Stimulated activated effector memory CD8-positive, alpha-beta T cell treated with anti-CD3 and anti-CD28 coated beads, Interleukin-12 subunit alpha, Interleukin-12 subunit beta, amount 100 ng/mL, for 72 hours (primary cell): ENCODE results near the gene HSD11B2.
"Not testable (repeated sequence)": the region's sequence is repeated elsewhere in the genome, so short reads cannot be mapped to it uniquely, and the experiment has no call there.

Source experiments
- ATAC-seq: fragments of 150-1000 bp; cut with Tn5 transposase; 2 replicates; pipeline ENCODE4 v1.10.0; 2021
- DNase-seq, 2 donors: peaks; one replicate each; pipeline ENCODE4 v3.0.0; 2021 to 2022; ENCODE audit warnings: low spot score in 2 of 2
- H3K27ac Mint-ChIP-seq: one replicate; pipeline ENCODE4 v1.8.0; 2022; ENCODE audit warnings: mild to moderate bottlenecking, mixed read lengths
- H3K36me3 Mint-ChIP-seq: one replicate; pipeline ENCODE4 v1.8.0; 2022; ENCODE audit warnings: mild to moderate bottlenecking, mixed read lengths
- H3K4me1 Mint-ChIP-seq: one replicate; pipeline ENCODE4 v1.8.0; 2022; ENCODE audit warnings: mixed read lengths
- H3K4me3 Mint-ChIP-seq: one replicate; pipeline ENCODE4 v1.8.0; 2022; ENCODE audit warnings: mild to moderate bottlenecking, mixed read lengths
- H3K9me3 Mint-ChIP-seq: one replicate; pipeline ENCODE4 v1.8.0; 2022; ENCODE audit warnings: mixed read lengths

The HSD11B2 gene

DNA sequence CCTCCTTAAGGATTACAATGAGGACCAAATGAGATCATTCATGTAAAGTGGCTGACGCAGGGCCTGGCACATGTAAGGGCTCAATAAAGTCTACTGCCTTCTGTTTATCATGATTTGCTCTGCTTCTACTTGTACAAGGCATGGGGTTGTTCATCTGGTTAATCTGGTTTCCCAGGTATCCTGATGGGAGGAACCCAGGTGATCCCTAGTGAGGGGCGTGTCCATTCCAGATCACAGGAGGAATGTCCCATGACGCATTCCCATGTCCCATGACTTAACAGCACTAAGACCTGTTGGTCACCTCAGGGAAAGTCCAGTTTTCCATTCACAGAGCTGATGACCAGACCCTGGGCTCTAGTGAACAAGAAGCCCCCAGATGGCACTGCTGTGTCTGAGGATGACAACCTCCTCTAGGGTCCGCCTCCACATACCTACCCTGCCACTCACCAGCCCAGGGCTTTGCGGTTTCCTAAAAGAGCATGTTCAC lies 26.1 kb upstream of the HSD11B2 start:
- no peaks in the 10 kb centered on the region for H3K9me3 Mint-ChIP-seq
- H3K27ac Mint-ChIP-seq, result no peak overlapping the region
- no peak overlapping the region for H3K4me3 Mint-ChIP-seq
- ATAC-seq (no peak), DNase-seq (no peak)
- H3K4me1 Mint-ChIP-seq, result no peaks in the 10 kb centered on the region
- H3K36me3 Mint-ChIP-seq, result no peaks in the 10 kb centered on the region

DNA sequence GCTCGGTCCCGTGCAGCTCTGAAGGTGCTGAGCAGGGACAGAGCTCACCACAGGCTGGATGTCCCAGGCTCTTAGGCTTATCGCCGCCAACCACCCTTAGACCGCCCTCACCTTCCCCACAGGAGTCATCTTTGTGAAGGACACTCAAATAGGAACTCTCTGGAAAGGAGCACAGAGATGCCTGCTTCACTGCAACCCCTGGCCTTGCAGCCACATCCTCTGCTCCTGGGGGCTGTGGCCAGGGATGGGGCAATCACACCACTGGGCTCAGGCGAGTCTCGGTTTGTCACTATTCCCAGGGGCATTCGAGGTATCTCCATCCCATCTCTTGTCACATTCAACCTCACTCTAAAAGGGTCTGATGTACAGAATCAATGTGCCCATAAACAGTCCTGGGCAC lies 25.6 kb upstream of the HSD11B2 start:
- no peak for ATAC-seq

GRCh38 chr16:67406111-67406971 lies 24.6 kb upstream of the HSD11B2 start:
- ATAC-seq, result no peak
- Mint-ChIP-seq H3K27ac (no peak overlapping the region), H3K4me3 (no peak overlapping the region), H3K9me3 (no peaks in the 10 kb centered on the region), H3K4me1 (no peaks in the 10 kb centered on the region), H3K36me3 (peaks cover under 1% of the 10 kb centered on the region)
- DNase-seq, result no peak

More for the DNA sequence above, 25.6 kb upstream of the HSD11B2 start:
- H3K27ac Mint-ChIP-seq, result no peak overlapping the region
- H3K9me3 Mint-ChIP-seq, result no peaks in the 10 kb centered on the region
- no peaks in the 10 kb centered on the region for H3K36me3 Mint-ChIP-seq
- no peaks in the 10 kb centered on the region for H3K4me1 Mint-ChIP-seq
- DNase-seq, result no peak
- H3K4me3 Mint-ChIP-seq, result no peak overlapping the region

GRCh38 chr16:67407176-67407787 lies 23.6 kb upstream of the HSD11B2 start:
- Mint-ChIP-seq H3K4me3 (no peak overlapping the region), H3K4me1 (no peaks in the 10 kb centered on the region), H3K27ac (peak overlapping the region; percentile 16), H3K9me3 (no peaks in the 10 kb centered on the region), H3K36me3 (peaks cover 5% of the 10 kb centered on the region)
- DNase-seq (no peak), ATAC-seq (no peak)

DNA sequence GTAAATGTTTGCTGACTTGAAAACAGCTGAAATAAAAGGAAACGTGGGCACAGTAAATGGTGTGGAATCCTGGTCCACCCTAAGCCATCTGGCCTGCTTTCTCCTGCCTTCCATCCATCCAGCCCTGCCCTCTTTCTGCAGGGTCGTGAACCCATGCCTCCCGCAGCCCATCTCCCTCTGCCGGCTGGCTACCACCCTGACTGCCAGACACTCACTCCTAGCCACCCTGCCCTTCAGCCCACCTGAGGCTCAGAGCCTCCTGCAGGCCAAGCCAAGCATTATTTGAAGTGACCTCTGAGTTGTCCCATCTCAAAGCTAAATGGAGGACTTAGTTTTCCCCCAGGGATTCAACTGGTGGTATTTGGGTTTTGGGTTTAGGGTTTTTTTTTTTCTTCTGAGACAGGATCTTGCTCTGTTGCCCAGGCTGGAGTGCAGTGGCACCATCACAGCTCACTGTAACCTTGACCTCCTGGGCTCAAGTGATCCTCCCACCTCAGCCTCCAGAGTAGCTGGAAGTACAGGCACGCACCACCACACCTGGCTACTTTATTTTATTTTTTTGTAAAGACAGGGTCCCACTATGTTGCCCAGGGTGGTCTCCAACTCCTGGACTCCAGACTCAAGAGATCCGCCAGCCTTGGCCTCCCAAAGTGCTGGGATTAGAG lies 23.0 kb upstream of the HSD11B2 start:
- DNase-seq (no peak), ATAC-seq (no peak)
- Mint-ChIP-seq H3K9me3 (no peaks in the 10 kb centered on the region), H3K27ac (peak overlapping the region; percentile 16), H3K4me3 (no peak overlapping the region), H3K4me1 (no peaks in the 10 kb centered on the region), H3K36me3 (peaks cover 5% of the 10 kb centered on the region)

- Mint-ChIP-seq H3K9me3 (no peaks in the 10 kb centered on the region), H3K4me1 (no peaks in the 10 kb centered on the region), H3K27ac (no peak overlapping the region), H3K36me3 (peaks cover 5% of the 10 kb centered on the region), H3K4me3 (no peak overlapping the region)
- ATAC-seq (no peak), DNase-seq (no peak)
Measured at GRCh38 chr16:67409631-67410030, 21.3 kb upstream of the HSD11B2 start.

GRCh38 chr16:67411339-67411738 lies 19.6 kb upstream of the HSD11B2 start:
- H3K4me1 Mint-ChIP-seq, result peaks cover 7% of the 10 kb centered on the region

DNA sequence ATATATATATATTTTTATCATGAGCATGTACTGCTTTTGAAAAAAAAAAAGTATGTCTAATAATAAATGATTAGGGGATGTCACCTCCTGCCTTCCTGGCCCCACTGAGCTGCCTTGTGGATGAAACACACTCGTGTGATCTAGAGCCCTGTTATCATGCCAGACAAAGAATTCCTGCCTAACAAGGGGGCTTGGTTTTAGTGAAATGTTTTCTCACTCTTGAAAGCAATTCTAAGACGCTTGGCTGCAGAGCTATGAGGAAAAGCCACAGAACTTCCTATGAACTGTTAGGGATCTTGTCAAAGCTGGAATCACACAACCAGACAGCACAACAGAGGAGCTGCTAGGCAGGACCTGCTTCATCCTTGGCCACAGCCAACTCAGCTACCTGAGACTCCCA lies 18.6 kb upstream of the HSD11B2 start:
- no peak for DNase-seq
- no peak for ATAC-seq
- Mint-ChIP-seq H3K27ac (no peak overlapping the region), H3K9me3 (no peaks in the 10 kb centered on the region), H3K36me3 (peaks cover 5% of the 10 kb centered on the region), H3K4me1 (peaks cover 13% of the 10 kb centered on the region), H3K4me3 (no peak overlapping the region)

More at GRCh38 chr16:67411339-67411738, 19.6 kb upstream of the HSD11B2 start:
- peaks cover 5% of the 10 kb centered on the region for H3K36me3 Mint-ChIP-seq
- H3K9me3 Mint-ChIP-seq, result no peaks in the 10 kb centered on the region
- H3K27ac Mint-ChIP-seq, result no peak overlapping the region
- no peak for ATAC-seq
- no peak overlapping the region for H3K4me3 Mint-ChIP-seq
- DNase-seq, result no peak

DNA sequence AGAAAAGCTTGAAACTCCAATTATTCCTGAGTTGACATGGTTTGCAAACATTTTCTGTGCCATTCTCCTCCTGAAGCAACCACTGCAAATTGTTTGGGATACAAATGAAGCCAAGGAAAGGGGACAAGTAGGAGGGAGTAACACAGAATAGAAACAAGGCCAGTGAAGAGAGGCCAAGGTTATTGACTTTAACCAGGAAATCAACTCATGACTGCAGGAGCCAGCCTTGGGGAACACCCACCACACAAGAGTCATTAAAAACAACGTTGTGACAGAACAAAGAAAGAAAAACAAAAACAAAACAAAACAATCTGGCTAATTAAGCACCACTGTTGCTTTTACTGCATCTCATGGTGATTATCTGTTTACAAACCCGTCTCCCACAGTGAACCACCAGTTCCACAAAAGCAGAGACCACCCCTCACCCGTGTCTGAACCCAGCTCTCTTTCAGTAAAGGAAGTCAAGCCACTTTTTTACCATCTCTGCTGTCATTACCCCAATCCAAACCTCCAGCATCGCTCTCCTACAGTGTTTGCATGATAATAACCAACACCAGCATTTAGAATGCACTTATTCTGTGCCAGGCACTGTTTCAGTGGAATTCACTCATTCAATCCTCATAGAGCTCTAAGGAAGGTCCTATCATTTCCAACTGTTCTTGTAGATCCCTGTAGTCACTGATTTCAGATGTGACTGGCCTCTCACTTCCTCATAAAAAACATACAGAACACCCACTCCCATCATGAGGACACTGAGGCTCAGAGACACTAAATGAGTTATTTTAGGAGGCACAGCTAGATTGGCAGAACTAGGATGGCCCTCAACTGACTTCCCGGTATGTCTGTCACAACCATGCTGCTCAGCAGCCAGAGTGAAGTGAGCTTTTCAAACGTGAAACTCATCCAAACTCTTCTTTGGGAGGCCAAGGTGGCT lies 16.7 kb upstream of the HSD11B2 start:
- Mint-ChIP-seq H3K36me3 (peaks cover 5% of the 10 kb centered on the region), H3K9me3 (no peaks in the 10 kb centered on the region), H3K27ac (no peak overlapping the region), H3K4me1 (peaks cover 13% of the 10 kb centered on the region), H3K4me3 (peak overlapping the region; percentile 73)
- no peak for DNase-seq
- ATAC-seq, result no peak

DNA sequence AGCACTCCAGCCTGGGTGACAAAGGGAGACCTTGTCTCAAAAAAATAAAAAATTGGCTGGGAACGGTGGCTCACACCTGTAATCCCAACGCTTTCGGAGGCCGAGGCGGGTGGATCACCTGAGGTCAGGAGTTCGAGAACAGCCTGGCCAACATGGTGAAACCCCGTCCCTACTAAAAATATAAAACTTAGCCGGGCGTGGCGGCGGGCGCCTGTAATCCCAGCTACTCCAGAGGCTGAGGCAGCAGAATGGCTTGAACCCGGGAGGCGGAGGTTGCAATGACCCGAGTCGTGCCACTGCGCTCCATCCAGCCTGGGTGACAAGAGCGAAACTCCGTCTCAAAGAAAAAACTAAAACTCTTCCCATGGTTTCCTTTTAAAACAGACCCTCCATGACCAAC lies 15.5 kb upstream of the HSD11B2 start:
- not testable (repeated sequence) for H3K9me3 Mint-ChIP-seq, ATAC-seq, H3K27ac Mint-ChIP-seq, DNase-seq, H3K36me3 Mint-ChIP-seq
- Mint-ChIP-seq H3K4me3 (peak overlapping the region; percentile 73), H3K4me1 (peaks cover 13% of the 10 kb centered on the region)

DNA sequence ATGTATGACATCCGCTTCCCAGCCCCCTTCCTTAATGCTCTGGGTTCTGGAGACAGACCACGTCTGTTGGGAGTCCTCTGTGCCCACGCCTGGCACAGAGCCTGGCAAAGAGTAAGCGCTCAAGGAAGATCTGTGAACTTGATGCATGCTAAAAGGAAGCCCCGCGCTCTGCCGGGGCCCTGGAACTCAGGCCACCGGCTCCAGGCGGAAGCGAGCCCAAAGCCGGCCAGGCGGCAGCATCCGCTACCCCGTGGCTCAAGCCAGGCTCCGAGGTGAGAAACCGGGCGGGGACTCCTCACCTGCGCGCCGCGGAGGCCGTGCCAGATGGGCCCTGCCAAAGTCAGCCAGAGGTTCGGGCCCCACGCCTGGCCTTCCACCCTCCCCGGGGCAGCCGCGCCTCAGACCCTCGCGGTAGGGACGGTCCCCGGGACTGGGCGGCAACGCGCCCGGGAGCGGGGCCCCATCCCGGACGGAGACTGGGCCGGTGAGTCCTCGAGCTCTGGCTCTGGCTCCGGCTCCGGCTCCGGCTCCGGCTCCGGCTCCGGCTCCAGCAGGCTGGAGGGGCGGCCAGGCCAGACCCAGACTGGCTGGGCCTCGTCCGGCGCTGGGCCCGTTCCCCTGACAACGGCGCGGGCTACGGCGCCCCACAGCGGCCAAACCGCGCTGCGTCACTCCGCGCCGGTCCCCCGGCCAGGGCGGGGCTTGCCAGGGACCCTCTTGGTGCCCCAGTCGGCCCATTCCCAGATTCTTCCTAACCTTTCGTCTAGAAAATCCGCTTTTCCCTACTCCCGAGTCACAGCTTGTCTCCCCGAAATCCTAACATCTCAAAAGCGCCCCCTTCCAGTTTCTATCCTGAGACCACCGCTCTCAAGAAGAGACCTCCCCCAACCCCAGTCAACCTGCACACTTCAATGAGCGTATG lies 14.8 kb upstream of the HSD11B2 start, which contains the start of gene ZDHHC1:
Gene ZDHHC1, minus strand, starts transcription at position 606 of the 922 bp plus-strand sequence. CDS start 8,702 bp downstream, outside the sequence.
- peaks cover 13% of the 10 kb centered on the region for H3K4me1 Mint-ChIP-seq
- ATAC-seq, result peak; percentile 94
- H3K4me3 Mint-ChIP-seq, result peak within 1 kb of the TSS; percentile 73
- DNase-seq, result peak; percentile 69 to 85
- H3K9me3 Mint-ChIP-seq, result no peaks in the 10 kb centered on the region
- H3K36me3 Mint-ChIP-seq, result peaks cover 5% of the 10 kb centered on the region
- peak within 1 kb of the TSS; percentile 75 for H3K27ac Mint-ChIP-seq

DNA sequence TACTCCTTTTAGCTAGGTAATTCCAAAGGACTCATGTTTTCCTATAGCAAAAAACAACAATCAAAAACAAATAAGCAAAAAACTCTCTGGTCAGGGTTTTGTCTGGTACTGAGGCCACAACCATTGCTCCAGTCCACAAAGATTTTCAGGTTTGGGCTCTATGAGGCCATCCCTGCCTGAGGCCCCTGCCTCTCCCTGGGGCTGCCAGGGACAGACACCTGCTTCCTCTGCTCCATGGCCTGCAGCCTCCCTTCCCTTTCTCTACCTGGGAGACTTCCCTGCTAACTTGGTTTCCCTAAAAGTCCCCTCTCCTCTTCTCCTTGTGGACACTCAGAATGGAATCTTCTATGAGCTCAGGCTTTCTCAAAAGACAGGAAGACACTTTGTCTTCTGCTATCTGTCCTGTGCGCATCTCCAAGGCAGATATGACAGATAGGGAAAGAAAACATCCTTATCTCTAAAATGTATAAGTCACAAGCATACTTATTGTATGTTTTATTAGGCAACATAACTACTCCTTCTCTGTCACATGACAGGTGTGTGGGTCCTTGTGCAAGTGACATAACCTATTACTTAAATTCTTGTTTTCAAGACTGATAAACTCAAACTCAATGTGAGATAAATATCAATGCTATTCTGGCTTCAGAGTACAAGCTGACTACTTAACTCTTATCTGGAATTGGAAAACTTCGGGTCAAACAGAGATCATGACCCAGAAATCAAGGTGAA lies 13.4 kb upstream of the HSD11B2 start:
- peaks cover 13% of the 10 kb centered on the region for H3K4me1 Mint-ChIP-seq
- no peaks in the 10 kb centered on the region for H3K36me3 Mint-ChIP-seq
- ATAC-seq, result no peak
- DNase-seq, result no peak
- peak overlapping the region; percentile 73 for H3K4me3 Mint-ChIP-seq
- H3K27ac Mint-ChIP-seq, result peak overlapping the region; percentile 75
- H3K9me3 Mint-ChIP-seq, result no peaks in the 10 kb centered on the region

DNA sequence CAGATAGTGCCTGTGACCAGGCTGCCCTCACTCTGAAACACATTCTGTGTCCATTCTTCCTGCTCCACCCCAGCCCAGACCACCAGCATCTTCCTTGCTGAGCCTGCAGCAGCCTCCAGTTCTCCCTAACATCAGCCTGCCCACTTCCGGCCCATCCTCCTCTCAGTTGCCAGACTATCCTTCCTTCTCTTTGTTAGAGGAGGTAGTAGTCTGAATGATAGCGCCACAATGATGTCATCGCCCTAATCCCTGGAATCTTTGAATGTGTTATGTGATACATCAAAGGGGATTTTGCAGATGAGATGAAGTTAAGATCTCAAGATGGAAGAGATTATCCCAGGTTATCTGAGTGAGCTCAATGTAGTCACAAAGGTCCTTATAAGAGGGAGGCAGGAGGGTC lies 11.4 kb upstream of the HSD11B2 start:
- DNase-seq (no peak), ATAC-seq (no peak)
- H3K36me3 Mint-ChIP-seq, result no peaks in the 10 kb centered on the region
- H3K4me1 Mint-ChIP-seq, result peaks cover 13% of the 10 kb centered on the region
- peak overlapping the region; percentile 5 for H3K27ac Mint-ChIP-seq
- no peaks in the 10 kb centered on the region for H3K9me3 Mint-ChIP-seq
- H3K4me3 Mint-ChIP-seq, result no peak overlapping the region
